Smooth muscle cell (in vitro differentiated cells): ENCODE results near the gene D2HGDH. TPM values are rescaled to one million over a fixed set of nuclear protein-coding genes. Genes with fewer than 3 reads are reported as not detected.

Experiments
- DNase-seq: peaks from one replicate; lab custom pipeline; 2025; ENCODE audit not compliant: unreplicated experiment; lab: John Stamatoyannopoulos, UW
- H2AFZ ChIP-seq: fragments of 200-600 bp; sonication (generic); 2 replicates; pipeline ENCODE4 v1.6.0; 2016; ENCODE audit warnings: antibody characterized with exemption, low read depth, mild to moderate bottlenecking
- H3F3A ChIP-seq: fragments of 200-600 bp; sonication (generic); 2 replicates; pipeline ENCODE4 v1.6.0; 2017; ENCODE audit warnings: antibody characterized with exemption, low read depth
- H3K27ac ChIP-seq: fragments of 200-600 bp; sonication (generic); 2 replicates; pipeline ENCODE4 v1.5.1; 2016; ENCODE audit warnings: low read depth, mild to moderate bottlenecking
- H3K27me3 ChIP-seq: fragments of 200-600 bp; sonication (generic); 2 replicates; pipeline ENCODE4 v1.6.1; 2016; ENCODE audit warnings: low read depth, mild to moderate bottlenecking
- H3K36me3 ChIP-seq: fragments of 200-600 bp; sonication (generic); 2 replicates; pipeline ENCODE4 v1.5.1; 2016; ENCODE audit warnings: low read depth
- H3K4me1 ChIP-seq: fragments of 200-600 bp; sonication (generic); 2 replicates; pipeline ENCODE4 v1.5.1; 2016; ENCODE audit warnings: low read depth
- H3K4me2 ChIP-seq: fragments of 200-600 bp; sonication (generic); 2 replicates; pipeline ENCODE4 v1.6.0; 2016; ENCODE audit warnings: mild to moderate bottlenecking
- H3K4me3 ChIP-seq: fragments of 200-600 bp; sonication (generic); 2 replicates; pipeline ENCODE4 v1.5.1; 2016; ENCODE audit warnings: mild to moderate bottlenecking
- H3K79me2 ChIP-seq: fragments of 200-600 bp; sonication (generic); 2 replicates; pipeline ENCODE4 v1.6.0; 2016; ENCODE audit warnings: low read depth, mild to moderate bottlenecking
- H3K9ac ChIP-seq: fragments of 200-600 bp; sonication (generic); 2 replicates; pipeline ENCODE4 v1.6.0; 2016; ENCODE audit warnings: low read depth
- H3K9me3 ChIP-seq: fragments of 200-600 bp; sonication (generic); replicated peaks from 2 replicates; pipeline ENCODE4 v1.5.1; 2016; ENCODE audit warnings: low read depth
- H4K20me1 ChIP-seq: fragments of 200-600 bp; sonication (generic); 2 replicates; pipeline ENCODE4 v1.6.0; 2016; ENCODE audit warnings: low read depth
- WGBS: methylation state at CpG from one replicate; pipeline ENCODE4 v1.1.7; 2016; ENCODE audit warnings: low lambda C conversion rate; 5-methylcytosine and 5-hydroxymethylcytosine counted together
- polyA plus RNA-seq: library from polyadenylated mRNA; unstranded; fragments of >200 nt; fragmentation: Nextera tagmentation; extraction: Ambion mirVana; gene quantifications from 2 replicates; pipeline ENCODE4 v1.2.1, GENCODE V29; 2016
- total RNA-seq: library from RNA; depleted of rRNA; stranded (reverse); fragments of >200 nt; gene quantifications from 2 replicates; pipeline ENCODE4 v1.2.3, GENCODE V29; 2014
- TF ChIP-seq, protein P1 (sequence below): fragments of 200-600 bp; sonication (generic); IDR thresholded peaks from 2 replicates; pipeline ENCODE4 v1.5.1; 2017; ENCODE audit warnings: borderline replicate concordance, mild to moderate bottlenecking, antibody characterized with exemption; ENCODE audit not compliant: insufficient read depth, poor library complexity, severe bottlenecking

D2HGDH gene
- total and polyA plus RNA-seq, 2 experiments from 2014 or later, result 3.7 to 20.7 TPM

DNA sequence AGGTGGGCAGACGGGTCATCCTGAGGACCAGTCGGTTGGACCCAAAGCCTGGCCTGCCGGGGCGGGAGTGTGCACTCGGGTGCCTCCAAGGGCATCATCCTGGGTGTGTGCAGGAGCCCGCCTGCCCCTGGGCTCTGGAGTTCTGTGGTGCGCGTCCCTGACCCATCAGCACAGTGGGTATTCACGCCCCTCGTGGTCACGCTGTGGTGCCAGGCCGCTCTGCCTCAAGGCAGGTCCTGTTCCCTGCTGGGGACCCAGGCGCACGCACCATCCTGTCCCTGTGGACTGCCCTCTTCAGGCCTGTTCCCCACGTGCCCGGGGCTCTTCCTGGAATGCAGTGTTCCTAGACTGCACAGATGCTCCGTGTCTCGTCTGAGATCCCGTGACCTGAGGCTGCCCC is 14.3 kb upstream of the D2HGDH start:
- 99% methylated on average over 17 of the region's 19 CpGs for WGBS
- TF ChIP-seq, protein P1, sequence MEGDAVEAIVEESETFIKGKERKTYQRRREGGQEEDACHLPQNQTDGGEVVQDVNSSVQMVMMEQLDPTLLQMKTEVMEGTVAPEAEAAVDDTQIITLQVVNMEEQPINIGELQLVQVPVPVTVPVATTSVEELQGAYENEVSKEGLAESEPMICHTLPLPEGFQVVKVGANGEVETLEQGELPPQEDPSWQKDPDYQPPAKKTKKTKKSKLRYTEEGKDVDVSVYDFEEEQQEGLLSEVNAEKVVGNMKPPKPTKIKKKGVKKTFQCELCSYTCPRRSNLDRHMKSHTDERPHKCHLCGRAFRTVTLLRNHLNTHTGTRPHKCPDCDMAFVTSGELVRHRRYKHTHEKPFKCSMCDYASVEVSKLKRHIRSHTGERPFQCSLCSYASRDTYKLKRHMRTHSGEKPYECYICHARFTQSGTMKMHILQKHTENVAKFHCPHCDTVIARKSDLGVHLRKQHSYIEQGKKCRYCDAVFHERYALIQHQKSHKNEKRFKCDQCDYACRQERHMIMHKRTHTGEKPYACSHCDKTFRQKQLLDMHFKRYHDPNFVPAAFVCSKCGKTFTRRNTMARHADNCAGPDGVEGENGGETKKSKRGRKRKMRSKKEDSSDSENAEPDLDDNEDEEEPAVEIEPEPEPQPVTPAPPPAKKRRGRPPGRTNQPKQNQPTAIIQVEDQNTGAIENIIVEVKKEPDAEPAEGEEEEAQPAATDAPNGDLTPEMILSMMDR, result no peak
- Histone ChIP-seq H3K27ac (no peak overlapping the region), H3K79me2 (no peaks in the 10 kb centered on the region), H3K9ac (no peak overlapping the region), H2AFZ (no peak overlapping the region), H4K20me1 (no peaks in the 10 kb centered on the region), H3K27me3 (no peaks in the 10 kb centered on the region), H3K4me2 (no peak overlapping the region), H3K36me3 (peaks cover 4% of the 10 kb centered on the region), H3K4me1 (no peaks in the 10 kb centered on the region), H3K4me3 (no peak overlapping the region), H3F3A (no peaks in the 10 kb centered on the region), H3K9me3 (no peaks in the 10 kb centered on the region)
- no peak for DNase-seq

DNA sequence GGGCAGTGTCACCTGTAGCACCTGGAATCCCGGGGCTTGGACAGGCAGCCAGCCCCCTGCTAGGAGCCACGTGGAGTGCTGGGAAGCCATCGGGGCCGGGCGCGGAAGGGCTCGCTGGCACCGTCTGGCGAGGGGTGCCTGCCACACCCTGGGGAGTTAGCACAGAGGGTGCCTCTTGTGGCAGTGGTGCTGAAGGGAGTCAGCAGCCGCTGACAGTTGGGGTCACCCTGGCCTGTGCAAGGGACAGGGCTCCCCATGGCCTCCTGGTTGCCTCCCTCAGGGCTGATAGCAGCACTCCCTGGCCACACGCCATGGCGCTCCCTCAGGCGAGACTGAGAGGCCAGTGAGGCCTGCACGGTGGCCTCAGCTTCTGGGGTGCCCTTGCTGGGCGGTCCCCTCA is 13.9 kb upstream of the D2HGDH start:
- no peak overlapping the region for H3K27ac ChIP-seq
- peaks cover 4% of the 10 kb centered on the region for H3K36me3 ChIP-seq
- TF ChIP-seq, protein P1, result no peak
- no peak for DNase-seq
- no peak overlapping the region for H3K4me3 ChIP-seq
- no peak overlapping the region for H3K4me2 ChIP-seq
- H3F3A ChIP-seq, result no peaks in the 10 kb centered on the region
- H4K20me1 ChIP-seq, result no peaks in the 10 kb centered on the region
- no peak overlapping the region for H2AFZ ChIP-seq
- H3K9me3 ChIP-seq, result no peaks in the 10 kb centered on the region
- H3K27me3 ChIP-seq, result no peaks in the 10 kb centered on the region
- no peak overlapping the region for H3K9ac ChIP-seq
- WGBS, result 99% methylated on average over 11 of the region's 15 CpGs
- no peaks in the 10 kb centered on the region for H3K79me2 ChIP-seq
- H3K4me1 ChIP-seq, result no peaks in the 10 kb centered on the region

DNA sequence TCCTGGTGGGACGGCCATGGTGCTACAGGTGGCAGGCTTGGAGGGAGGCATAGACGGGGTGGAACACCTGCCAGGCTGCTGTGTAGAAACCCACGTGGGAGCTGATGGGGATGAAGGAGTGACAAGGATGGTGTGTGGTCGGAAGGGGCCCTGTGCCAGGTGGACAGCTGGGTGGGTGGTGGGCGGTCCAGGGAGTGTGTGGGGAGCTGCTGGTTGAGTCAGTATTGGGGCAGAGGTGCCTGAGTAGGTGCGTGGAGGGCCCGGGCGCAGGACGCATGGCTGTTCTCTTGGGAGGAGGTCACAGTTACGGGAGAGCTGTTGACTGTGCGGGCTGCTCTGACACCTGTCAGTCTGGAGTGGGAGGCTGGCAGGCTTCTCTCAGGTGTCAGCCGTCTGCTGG is 12.6 kb upstream of the D2HGDH start:
- H3K9me3 ChIP-seq, result no peaks in the 10 kb centered on the region
- H3K79me2 ChIP-seq, result no peaks in the 10 kb centered on the region
- H3K4me3 ChIP-seq, result no peak overlapping the region
- no peak overlapping the region for H3K27ac ChIP-seq
- no peaks in the 10 kb centered on the region for H4K20me1 ChIP-seq
- no peak for DNase-seq
- H3K36me3 ChIP-seq, result peaks cover 4% of the 10 kb centered on the region
- TF ChIP-seq, protein P1, result no peak
- over 99% methylated on average over 12 of the region's 12 CpGs for WGBS
- no peaks in the 10 kb centered on the region for H3F3A ChIP-seq
- no peak overlapping the region for H3K9ac ChIP-seq
- no peak overlapping the region for H2AFZ ChIP-seq
- no peaks in the 10 kb centered on the region for H3K4me1 ChIP-seq
- no peak overlapping the region for H3K4me2 ChIP-seq
- no peaks in the 10 kb centered on the region for H3K27me3 ChIP-seq

DNA sequence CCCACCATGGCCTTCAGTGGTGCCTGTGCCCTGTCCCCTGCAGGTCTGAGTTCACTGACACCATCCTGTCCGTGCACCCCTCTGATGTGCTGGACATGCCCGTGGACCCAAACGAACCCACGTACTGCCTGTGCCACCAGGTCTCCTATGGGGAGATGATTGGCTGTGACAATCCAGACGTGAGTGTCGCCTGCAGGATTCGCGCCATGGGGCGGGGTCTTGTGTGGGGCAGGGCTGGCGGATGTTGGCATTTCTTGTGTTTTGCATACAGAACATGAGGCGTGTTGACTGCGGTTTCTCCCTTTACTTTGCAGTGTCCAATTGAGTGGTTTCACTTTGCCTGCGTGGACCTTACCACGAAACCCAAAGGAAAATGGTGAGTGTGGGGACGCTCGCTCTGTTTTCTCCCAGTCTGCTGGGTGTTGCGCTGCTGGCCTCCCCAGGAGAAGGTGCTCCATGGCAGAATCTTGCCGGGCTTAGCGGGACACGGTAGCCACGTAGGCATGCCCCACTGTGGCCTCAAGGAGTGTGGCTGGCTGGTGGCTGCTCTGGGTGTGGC is 11.5 kb upstream of the D2HGDH start:
- H3K4me2 ChIP-seq, result no peak overlapping the region
- TF ChIP-seq, protein P1, result no peak
- no peak overlapping the region for H3K9ac ChIP-seq
- H3K36me3 ChIP-seq, result no peaks in the 10 kb centered on the region
- no peaks in the 10 kb centered on the region for H3F3A ChIP-seq
- no peaks in the 10 kb centered on the region for H3K27me3 ChIP-seq
- H3K4me1 ChIP-seq, result no peaks in the 10 kb centered on the region
- 98% methylated on average over 21 of the region's 21 CpGs for WGBS
- no peak for DNase-seq
- no peak overlapping the region for H3K4me3 ChIP-seq
- no peak overlapping the region for H2AFZ ChIP-seq
- no peak overlapping the region for H3K27ac ChIP-seq
- no peaks in the 10 kb centered on the region for H4K20me1 ChIP-seq
- H3K9me3 ChIP-seq, result no peaks in the 10 kb centered on the region
- H3K79me2 ChIP-seq, result no peaks in the 10 kb centered on the region
